GM18502 (cell line): ENCODE data around the gene SLC2A1.
A peak's percentile ranks its signal among the peaks of the same experiment; 100 is the strongest.

Source experiments
- ATAC-seq: cut with Tn5 transposase; IDR thresholded peaks from one replicate; pipeline ENCODE4 v1.9.1; 2021; ENCODE audit warnings: mild to moderate bottlenecking; ENCODE audit not compliant: unreplicated experiment, poor library complexity

SLC2A1 gene

DNA sequence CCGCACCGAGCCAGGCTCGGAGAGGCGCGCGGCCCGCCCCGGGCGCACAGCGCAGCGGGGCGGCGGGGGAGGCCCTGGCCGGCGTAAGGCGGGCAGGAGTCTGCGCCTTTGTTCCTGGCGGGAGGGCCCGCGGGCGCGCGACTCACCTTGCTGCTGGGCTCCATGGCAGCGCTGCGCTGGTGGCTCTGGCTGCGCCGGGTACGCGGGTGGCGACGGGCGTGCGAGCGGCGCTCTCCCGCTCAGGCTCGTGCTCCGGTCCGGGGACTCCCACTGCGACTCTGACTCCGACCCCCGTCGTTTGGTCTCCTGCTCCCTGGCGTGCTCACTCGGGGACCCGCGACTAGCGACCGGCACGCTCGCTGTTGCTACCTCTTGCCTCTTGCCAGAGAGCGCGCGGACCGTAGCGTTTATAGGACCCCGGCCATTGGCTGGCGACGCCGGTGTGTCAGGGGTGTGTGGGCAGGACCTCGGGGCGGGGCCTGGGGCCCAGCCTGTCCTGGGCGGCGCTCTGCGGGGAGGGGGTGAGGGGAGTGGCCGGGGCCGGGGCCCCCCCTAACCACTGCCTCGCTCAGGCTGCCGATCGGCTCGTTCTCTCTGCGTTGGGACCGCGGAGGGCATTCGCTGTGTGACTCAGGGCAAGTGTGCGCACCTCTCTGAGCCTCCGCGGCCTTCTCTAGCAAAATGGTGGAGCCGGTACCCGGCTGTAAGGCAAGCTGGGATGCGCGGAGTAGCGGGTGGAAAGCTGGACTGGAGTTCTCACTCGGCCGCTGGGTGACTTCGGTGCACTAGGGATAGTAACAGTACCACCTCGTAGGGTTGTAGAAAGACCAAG is at the start of gene SLC2A1:
Gene SLC2A1 (minus strand): TSS at position 381 of the 832 bp plus-strand sequence. CDS start 217 bp downstream, at position 164.
- ATAC-seq: peak; percentile 82

DNA sequence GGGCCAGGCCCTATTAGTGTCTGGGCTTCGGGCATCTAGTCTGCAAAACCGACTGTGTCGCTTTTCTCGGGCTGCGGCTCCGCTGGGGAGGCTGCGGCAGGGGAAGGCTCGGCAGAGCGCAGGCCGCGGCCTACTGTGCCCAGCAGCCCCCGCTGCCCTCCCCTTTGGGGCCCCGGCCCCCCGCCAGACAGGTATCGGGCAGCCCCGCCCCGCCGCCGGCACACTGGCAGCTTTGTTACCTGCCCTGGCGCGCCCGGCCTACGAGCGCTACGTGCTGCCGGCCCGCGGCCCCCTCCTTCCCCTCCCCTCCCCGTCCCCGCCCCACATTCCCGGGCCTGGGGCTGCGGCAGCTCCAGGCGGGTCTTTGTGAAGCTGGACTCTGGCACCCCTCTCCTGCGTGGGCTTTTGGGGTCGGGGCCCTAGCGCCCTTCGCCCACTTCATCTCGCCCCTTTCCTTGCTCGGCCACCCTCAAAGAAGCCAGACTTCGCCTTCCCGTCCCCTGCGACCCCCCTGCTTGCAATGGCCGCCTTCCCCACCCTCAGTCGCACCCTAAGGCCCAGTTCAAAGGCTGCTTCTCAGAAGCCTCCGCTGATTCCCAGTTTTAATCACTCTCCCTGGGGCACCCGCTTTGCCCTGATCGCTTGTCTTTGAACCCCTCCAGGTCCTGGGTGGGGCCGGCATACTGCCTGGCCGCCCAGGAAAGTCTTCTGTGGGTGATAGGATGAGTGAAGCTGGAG is 48.9 kb upstream of the SLC2A1 start:
- ATAC-seq: no peak

GRCh38 chr1:43005460-43006361 is 47.0 kb upstream of the SLC2A1 start:
- no peak for ATAC-seq

DNA sequence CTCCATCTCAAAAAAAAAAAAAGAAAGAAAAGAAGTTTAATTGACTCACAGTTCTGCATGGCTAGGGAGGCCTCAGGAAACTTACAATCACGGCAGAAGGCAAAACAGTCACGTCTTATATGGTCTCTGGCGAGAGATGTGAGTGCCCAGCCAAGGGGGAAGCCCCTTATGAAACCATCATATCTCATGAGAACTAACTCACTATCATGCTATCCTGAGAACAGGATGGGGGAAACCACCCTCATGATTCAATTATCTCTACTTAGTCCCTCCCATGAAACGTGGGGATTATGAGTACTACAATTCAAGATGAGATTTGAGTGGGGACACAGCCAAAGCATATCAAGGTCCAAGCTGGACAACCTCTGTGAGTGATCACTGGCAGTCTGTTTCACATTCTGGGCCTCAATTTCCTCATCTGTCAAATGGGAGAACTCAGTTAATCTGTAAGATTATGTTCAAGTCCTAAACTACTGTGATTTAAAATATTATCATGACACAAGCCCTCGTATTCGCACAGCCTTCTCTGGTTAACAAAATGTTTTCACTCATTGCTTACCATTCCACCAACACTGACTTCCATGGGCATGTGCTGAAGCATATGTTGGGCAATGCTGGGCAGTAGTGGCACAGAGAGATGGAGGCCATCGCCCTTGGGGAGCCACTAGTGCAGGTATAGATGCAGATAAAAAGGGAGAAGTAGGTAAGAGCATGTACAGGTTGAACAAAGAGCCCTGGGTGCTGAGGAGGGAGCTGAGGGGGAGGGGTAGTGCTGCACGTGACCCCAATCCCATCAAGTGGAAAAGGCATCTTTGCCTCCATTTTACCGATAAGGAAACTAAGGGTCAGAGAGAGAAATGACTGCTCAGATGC is 46.2 kb upstream of the SLC2A1 start:
- ATAC-seq: no peak

DNA sequence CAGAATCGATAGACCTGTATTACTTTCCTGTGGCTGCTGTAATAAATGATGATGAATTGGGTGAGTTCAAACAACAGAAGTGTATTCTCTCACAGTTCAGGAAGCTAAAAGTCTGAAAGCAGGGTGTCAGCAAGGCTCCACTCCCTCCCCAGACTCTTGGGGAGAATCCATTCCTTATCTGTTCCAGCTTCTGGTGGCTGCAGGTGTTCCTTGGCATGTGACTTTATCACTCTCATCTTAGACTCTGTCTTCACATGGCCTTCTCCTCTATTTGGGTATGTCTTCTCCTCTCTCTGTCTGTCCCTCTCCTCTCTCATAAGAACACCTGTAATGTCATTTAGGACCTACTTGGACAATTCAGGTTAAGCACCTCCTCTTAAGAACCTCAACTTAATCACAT is 44.1 kb upstream of the SLC2A1 start:
- ATAC-seq: no peak

GRCh38 chr1:43002116-43002515 is 43.4 kb upstream of the SLC2A1 start:
- no peak for ATAC-seq

DNA sequence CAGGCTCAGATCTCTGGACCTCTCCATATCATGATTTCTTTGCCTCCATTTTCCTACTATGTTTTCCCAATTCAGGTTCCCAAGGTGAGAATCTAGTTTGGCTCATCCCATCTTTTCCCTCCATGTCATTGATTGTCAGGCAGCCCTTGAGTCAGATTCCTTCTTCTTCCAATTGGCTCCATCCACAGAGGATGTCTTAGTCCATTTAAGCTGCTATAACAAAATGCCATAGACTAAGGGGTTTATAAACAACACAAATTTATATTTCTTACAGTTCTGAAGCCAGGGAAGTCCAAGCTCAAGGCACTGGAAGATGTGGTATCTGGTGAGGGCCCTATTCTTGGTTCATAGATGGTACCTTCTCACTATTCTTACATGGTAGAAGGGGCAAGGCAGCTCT is 42.8 kb upstream of the SLC2A1 start:
- no peak for ATAC-seq

DNA sequence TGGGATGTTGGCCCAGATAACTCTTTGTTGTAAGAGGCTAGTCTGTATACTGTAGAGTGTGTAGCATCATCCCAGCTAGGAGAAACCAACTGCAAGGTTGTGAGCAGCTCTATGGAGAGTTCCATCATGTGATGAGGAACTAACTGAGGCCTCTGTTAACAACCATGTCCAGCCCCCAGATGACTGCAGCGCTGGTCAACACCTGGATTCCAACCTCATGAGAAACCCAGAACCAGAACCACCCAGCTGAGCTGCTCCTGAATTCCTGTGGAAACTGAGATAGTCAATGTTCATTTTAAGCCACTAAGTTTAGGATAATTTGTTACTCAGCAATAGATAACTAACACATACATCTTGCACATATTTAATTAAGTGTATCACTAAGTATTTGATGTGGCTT is 41.6 kb upstream of the SLC2A1 start:
- no peak for ATAC-seq

DNA sequence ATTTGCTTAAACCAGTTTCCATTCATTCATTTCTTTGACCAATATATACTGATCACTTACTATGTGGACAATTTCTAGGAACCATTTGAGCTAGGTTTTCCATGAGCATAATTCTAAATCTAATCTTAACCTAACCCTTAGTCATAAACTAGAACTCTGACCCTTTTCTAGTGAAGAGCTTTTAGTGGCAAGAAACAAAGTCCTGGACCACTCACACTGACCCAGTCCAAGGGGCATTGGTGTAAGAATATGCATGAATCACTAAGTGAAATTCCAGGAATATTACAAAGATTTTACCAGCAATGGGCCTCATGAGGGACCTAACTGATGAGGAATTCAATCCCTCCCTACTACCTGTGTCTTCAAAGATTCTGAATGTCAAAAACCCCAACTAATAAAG is 40.6 kb upstream of the SLC2A1 start:
- no peak for ATAC-seq

DNA sequence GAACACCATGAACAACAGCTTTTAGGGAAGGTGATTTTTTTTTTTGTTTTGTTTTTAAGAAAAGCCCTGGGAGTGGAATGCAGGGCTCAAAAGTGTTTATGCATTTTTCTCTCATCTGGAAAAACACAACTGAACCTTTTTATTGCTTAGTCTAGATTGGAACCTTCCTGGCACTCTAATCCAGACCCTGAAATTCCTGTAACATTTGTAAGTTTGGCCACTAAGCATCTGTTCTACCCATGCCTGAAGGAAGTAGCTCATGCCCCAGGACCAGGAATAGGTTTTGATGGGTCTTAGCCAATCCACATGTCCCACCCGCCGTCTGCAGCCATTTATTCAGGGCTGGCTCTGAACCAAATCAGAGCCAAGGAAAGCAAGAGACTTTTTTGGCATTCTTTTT is 39.7 kb upstream of the SLC2A1 start:
- no peak for ATAC-seq

DNA sequence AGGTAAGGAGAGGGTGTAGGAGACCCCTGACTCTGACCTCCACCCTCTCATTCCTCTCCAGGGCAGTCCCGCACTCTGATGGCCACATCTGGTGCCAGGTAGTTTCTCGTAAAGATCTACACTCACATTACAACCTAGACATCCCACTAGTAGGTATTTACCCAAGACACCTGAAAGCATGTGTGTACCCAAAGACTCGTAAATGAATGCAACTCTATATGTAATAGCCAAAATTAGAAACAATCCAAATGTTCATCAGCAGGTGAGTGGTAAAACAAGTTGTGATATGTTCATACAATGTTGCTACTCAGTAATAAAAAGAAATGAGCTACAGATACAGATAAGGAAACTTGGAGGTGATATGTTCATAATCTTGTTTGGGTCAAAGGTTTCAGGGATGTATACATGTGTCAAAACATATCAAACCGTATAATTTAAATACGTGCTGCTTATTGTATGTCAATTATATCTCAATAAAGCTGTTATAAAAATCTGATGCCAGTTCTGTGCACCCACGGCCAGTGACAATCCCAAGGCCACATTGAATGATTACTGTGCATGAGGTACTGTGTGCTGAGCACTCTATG is 37.8 kb upstream of the SLC2A1 start:
- no peak for ATAC-seq

DNA sequence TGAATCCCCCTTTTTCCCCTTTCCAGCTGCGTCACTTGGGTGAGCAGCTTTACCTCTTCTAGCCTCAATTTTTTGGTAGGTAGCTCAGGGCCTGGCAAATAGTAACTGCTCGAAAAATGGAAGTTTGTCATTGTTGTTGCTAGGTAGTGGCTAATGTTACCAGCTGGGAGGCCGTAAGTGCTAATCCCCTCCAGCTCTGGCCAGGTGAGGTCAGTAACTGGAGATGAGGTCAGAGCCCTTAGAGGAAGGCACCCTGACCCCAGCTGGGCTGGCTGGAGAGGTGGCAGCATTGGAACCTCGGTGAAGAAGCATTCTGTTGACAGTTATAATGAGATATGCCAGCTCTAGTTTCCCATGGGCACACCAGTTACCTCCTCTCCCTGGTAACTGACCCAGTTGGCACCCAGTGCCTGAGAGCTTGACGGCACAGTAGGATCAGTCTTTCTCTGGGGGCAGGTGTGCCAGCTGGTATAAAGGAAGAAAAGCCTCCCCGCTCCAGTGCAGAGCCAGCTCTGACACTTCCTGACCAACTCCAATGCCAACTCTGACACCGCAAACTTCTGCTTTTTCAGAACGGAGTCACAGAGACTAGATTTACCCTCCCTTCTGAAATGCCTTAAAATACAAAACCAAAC is 35.0 kb upstream of the SLC2A1 start:
- no peak for ATAC-seq

GRCh38 chr1:42992054-42992571 is 33.4 kb upstream of the SLC2A1 start:
- ATAC-seq: no peak

- no peak for ATAC-seq
Observed at GRCh38 chr1:42990757-42991346, 32.2 kb upstream of the SLC2A1 start.

DNA sequence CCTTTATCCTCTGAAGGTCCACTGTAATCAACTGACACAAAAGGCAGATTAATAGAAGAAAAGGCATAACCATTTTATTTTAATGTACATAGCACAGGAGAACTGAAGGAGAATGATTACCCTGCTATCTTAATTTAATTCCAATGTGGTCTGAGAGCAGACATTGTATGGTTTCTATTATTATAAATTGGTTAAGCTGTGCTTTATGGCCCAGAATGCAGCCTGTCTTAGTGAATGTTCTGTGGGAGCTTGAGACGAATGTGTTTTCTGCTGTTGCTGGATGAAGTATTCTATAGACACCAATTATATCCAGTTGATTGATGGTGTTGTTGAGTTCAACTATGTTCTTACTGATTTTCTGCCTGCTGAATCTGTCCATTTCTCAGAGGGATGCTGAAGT is 25.0 kb upstream of the SLC2A1 start:
- no peak for ATAC-seq

- ATAC-seq: no peak
Observed at GRCh38 chr1:42983253-42983652, 24.6 kb upstream of the SLC2A1 start.

DNA sequence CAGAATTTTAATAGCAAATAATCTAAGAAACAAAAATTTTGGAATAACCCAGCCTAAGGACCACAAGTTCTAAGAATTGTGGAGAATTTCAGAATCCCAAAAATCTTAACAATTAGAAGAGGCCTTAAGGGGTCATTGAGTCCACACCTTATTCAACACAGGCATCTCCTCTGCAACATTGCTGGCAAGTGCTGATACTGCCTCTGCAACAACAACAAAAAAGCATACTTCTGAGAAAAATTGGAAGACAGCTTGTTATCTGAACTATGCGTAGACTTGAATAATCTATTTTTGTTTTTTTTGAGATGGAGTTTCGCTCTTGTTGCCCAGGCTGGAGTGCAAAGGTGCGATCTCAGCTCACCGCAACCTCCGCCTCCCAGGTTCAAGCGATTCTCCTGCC is 24.0 kb upstream of the SLC2A1 start:
- no peak for ATAC-seq

- ATAC-seq: no peak
Observed at GRCh38 chr1:42981871-42982270, 23.2 kb upstream of the SLC2A1 start.
